Suprapubic skin (tissue), 4 donors: Measurements from ENCODE around the gene CDH13.

ENCODE experiments used
- EP300 ChIP-seq: sonication (generic); formaldehyde crosslinking; IDR thresholded peaks from one replicate; pipeline ENCODE4 v1.6.1; 2017; ENCODE audit warnings: antibody characterized with exemption
- POLR2A ChIP-seq, 2 donors: fragments of 450-650 bp; IDR thresholded peaks; one replicate each; pipeline ENCODE4 v1.6.1; 2017; ENCODE audit warnings: antibody characterized with exemption in 2 of 2, mild to moderate bottlenecking in 2 of 2, moderate library complexity in 2 of 2
- POLR2AphosphoS5 ChIP-seq, 3 donors: sonication (generic); formaldehyde crosslinking; IDR thresholded peaks; one replicate each; pipeline ENCODE4 v1.6.1; 2017; ENCODE audit warnings: antibody characterized with exemption in 3 of 3
- TF ChIP-seq, protein P1 (sequence below), 2 donors: fragments of 200-600 bp in 1 of 2; fragments of 450-650 bp in 1 of 2; sonication (generic) in 1 of 2; IDR thresholded peaks; one replicate each; pipeline ENCODE4 v1.5.1; 2016 to 2019; ENCODE audit warnings: antibody characterized with exemption in 2 of 2, mild to moderate bottlenecking in 1 of 2, moderate library complexity in 1 of 2

DNA sequence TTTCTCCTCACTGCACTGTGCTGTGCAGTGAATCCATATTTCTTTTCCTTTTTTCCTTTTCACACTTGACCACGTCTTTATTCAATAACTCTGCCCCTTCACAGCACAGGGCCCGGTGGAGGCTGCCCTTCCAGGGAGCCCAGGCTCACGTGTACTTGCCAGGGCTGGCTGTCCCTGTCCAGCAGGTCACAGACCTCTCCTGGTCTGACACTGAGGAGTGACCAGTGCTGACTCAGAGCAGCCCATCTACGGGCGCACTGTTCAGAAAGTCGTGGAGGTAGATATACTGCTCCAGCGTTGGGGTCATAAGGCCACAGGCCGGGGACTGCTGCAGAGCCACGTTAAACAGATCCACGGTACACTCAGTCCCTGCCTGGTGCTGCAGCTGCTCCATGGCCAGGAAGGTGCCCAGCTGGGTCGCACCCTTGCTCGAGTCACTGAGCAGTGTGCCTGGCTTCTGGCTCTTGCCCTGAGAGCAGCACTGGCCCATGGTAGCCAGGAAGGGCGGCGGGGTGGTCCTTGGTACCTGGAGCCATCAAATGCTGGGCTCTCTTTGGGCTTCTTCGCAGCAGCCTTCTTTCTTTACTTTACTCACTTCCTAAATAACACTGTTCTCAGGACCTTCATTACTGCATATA is 531.7 kb downstream of the CDH13 start:
- TF ChIP-seq, protein P1, sequence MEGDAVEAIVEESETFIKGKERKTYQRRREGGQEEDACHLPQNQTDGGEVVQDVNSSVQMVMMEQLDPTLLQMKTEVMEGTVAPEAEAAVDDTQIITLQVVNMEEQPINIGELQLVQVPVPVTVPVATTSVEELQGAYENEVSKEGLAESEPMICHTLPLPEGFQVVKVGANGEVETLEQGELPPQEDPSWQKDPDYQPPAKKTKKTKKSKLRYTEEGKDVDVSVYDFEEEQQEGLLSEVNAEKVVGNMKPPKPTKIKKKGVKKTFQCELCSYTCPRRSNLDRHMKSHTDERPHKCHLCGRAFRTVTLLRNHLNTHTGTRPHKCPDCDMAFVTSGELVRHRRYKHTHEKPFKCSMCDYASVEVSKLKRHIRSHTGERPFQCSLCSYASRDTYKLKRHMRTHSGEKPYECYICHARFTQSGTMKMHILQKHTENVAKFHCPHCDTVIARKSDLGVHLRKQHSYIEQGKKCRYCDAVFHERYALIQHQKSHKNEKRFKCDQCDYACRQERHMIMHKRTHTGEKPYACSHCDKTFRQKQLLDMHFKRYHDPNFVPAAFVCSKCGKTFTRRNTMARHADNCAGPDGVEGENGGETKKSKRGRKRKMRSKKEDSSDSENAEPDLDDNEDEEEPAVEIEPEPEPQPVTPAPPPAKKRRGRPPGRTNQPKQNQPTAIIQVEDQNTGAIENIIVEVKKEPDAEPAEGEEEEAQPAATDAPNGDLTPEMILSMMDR (IDR thresholded peaks at IDR 0.05), result no peak
- TF ChIP-seq POLR2A (IDR thresholded peaks at IDR 0.05) (no peak), EP300 (no peak), POLR2AphosphoS5 (IDR thresholded peaks at IDR 0.05) (no peak)
